Activated T-cell treated with anti-CD3 and anti-CD28 coated beads for 1 hour (primary cell): ENCODE data around the gene ITGBL1.
"Not testable (repeated sequence)": the region's sequence is repeated elsewhere in the genome, so short reads cannot be mapped to it uniquely, and the experiment has no call there.

ENCODE experiments used
- DNase-seq: peaks from one replicate; pipeline ENCODE4 v3.0.0-alpha.2; 2020; ENCODE audit warnings: low read depth

ITGBL1 gene

GRCh38 chr13:101512650-101513049, 60.2 kb downstream of the ITGBL1 start:
- DNase-seq = no peak

GRCh38 chr13:101514100-101514499, 61.6 kb downstream of the ITGBL1 start:
- DNase-seq = no peak

DNA sequence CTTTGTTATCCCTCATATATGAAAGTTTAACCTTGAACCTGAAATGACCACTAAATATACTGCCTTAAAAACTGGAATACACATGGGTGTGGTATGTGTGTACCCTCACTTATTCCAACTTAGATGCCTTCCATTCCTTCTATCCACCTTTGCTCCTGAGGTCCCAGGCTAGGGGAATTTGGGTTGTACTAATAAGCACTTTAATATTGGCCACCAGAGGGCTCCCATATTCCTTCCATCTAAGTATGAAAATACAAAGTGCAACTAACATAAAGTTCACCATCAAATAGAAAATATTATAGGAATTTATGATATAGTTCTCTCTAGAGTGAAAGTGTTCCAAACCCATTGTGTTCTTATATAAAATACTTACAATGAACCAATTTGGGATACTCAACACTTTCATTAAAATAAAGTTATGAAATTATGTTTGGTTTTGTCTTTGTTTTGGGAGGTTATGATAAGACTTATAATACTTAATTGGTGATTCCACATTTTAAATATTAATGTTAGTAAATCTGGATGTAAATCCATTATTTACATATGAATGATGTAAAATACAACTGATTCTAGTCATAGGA, 62.3 kb downstream of the ITGBL1 start:
- DNase-seq = no peak

DNA sequence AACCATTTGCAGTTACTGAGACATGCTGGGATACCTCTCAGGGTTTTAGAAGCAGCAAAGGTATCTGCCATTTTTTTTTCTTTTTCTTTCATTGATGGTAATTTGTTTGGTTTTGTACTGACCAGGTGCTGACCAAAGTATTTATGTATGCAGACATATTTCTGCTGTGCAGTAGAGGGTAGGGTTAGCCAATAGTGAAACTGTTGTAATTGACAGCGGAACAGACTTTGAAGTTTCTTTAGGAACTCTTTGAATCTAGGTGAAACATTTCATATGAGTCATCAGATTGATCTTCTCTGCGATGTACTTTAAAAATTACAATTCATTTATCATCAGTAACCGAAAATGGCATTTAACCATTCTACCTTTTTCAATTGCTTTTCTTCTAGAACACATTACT, 63.0 kb downstream of the ITGBL1 start:
- DNase-seq = no peak

- DNase-seq = no peak
Measured at GRCh38 chr13:101516262-101516661, 63.8 kb downstream of the ITGBL1 start.

DNA sequence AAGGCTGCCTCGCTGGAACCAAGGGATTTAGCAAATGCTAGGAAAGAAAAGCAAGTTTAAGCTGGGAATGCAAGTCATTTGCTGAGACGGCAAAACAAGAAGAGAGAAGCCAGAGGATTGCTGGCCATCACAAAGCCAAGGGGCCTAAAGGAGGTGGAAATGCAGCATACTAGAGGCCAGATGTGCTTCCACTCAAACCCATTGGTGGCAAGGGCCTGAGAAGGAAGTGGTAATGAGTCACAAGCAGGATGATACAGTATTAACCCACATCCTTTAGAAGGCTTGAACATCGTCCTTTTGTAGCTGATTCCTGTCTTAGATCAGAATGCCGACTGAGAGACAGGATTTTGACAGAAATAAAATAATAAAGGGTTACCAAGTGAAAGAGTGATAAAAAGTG, 68.2 kb downstream of the ITGBL1 start:
- DNase-seq = no peak

- DNase-seq = no peak
Measured at GRCh38 chr13:101521371-101521770, 68.9 kb downstream of the ITGBL1 start.

- no peak for DNase-seq
Measured at GRCh38 chr13:101522607-101523006, 70.1 kb downstream of the ITGBL1 start.

- no peak for DNase-seq
Measured at GRCh38 chr13:101523154-101524131, 71.0 kb downstream of the ITGBL1 start.

DNA sequence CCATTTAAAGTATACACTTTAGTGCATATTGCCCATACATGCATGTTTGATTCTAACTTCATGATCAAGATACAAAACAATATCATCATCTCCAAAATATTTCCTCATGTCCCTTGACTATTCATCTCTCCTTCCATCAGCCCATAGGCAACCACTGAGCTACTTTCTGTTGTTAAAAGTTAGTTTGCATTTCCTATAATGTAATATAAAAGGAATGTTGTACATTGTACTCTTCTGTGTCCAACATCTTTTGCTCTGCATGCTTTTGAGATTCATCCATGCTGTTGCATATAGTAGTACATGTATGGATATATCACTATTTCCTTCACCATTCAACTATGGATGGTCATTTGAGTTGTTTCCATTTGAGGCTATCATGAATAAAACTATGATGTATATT, 74.7 kb downstream of the ITGBL1 start:
- DNase-seq = no peak

DNA sequence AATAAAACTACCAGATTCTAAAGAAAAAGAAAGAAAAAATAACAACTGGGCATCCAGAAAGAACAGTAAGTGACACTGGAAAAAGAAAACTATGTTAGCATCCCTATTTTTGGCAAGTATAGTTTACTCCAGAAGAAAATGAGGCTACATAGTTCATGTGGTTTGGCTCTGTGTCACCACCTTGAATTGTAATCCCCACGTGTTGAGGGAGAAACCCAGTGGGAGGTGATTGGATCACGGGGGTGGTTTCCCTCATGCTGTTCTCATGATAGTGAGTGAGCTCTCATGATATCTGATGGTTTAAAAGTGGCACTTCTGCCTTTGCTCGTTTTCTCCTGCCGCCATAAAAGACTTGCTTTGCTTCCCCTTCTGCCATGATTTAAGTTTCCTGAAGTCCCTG, 76.9 kb downstream of the ITGBL1 start:
- DNase-seq = no peak

DNA sequence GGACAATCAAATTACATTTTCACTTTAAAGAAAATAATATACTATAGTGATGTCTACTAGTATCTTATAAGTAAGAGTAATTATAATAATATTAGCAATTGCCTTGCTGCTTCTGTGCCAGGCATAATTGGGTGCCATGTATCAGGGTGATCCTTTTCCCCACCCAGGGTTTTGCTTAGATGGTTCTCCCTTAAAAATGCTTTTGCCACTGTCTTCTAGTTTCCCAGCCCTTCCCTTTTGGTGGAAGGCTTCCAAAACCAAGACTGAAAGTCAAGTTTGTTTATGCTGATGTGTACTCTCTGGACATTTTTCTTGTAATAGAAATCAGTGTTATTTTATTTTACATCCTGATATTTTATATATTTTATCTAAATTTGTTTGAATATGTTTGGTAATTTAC, 77.8 kb downstream of the ITGBL1 start:
- DNase-seq = no peak

- DNase-seq = no peak
Measured at GRCh38 chr13:101535192-101535746, 82.8 kb downstream of the ITGBL1 start.

GRCh38 chr13:101536079-101536478, 83.6 kb downstream of the ITGBL1 start:
- no peak for DNase-seq

DNA sequence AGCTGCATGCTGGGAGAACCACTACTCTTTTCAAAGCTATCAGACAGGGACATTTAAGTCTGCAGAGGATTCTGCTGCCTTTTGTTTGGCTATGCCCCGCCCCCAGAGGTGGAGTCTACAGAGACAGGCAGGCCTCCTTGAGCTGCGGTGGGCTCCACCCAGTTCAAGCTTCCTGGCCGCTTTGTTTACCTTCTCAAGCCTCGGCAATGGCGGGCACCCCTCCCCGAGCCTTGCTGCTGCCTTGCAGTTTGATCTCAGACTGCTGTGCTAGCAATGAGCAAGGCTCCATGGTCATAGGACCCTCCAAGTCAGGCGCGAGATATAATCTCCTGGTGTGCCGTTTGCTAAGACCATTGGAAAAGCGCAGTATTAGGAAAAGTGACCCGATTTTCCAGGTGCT, 92.1 kb downstream of the ITGBL1 start:
- not testable (repeated sequence) for DNase-seq

DNA sequence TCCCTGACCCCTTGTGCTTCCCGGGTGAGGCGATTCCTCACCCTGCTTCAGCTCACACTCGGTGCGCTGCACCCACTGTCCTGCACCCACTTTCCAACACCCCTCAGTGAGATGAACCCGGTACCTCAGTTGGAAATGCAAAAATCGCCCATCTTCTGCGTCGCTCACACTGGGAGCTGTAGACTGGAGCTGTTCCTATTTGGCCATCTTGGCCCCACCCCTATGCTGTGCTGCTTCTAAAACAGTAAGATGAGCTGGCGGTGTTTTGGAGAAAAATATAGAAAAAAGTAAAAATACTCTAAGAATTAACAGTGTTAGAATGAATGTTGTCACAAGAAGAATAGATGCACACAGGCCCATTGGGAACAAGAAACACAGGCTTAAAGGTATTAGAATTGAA, 92.5 kb downstream of the ITGBL1 start:
- DNase-seq = no peak

- DNase-seq = no peak
Measured at GRCh38 chr13:101545521-101545920, 93.0 kb downstream of the ITGBL1 start.

- no peak for DNase-seq
Measured at GRCh38 chr13:101552286-101552685, 99.8 kb downstream of the ITGBL1 start.

- no peak for DNase-seq
Measured at GRCh38 chr13:101552786-101553185, 100.3 kb downstream of the ITGBL1 start.

DNA sequence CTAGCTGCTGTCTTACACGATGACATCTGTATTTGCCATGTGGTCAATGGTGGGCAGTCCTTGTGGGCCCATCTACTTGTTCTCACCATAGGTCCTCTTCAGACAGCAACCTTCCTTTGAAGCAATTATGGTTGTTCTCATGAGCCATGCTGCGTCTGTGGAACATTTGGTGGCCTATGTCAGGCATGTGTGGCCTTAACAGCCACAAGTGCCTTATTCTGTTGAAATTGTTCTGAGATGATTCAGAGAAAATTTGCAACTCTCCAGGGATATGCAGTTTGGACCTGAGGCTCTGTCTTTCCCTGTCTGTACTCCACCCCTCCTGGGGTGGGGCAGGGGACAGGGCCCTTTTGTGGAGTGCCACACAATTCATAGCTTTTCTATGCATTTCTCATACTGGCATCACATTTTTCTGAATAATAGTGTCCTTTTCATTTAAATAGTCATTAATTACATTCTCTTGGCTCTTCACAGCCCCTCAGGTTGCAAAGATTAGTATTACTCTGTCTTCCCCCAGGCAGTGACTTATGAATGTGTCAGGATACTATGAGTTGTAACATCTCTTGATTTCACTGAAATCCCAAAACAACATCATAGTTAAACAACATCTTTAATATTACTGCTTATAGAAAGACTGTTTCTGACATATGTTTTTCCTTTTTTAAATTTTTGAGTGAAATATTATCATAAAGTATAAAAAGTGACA, 102.1 kb downstream of the ITGBL1 start:
- no peak for DNase-seq

- DNase-seq = no peak
Measured at GRCh38 chr13:101555610-101556009, 103.1 kb downstream of the ITGBL1 start.

- DNase-seq = no peak
Measured at GRCh38 chr13:101556676-101557123, 104.2 kb downstream of the ITGBL1 start.
